ENCODE results near the gene FOXO3.

- TF ChIP-seq CTCF (conservative IDR thresholded peaks at IDR 0.05 in 1 of 2, IDR thresholded peaks at IDR 0.05 in 1 of 2; ENCODE audit: low read depth in 1 of 2, low read length in 2 of 2), result no peak
- TF ChIP-seq EZH2 (IDR thresholded peaks at IDR 0.05; ENCODE audit: low read length, missing control alignments), result no peak
Observed at GRCh38 chr6:108671790-108672189, 111.1 kb downstream of the FOXO3 start.
